GM21390 (cell line): ENCODE data around the gene FNDC8.
"Not testable (repeated sequence)": the region's sequence is repeated elsewhere in the genome, so short reads cannot be mapped to it uniquely, and the experiment has no call there.

ENCODE experiments used
- ATAC-seq: cut with Tn5 transposase; IDR thresholded peaks from one replicate; pipeline ENCODE4 v1.9.1; 2021; ENCODE audit not compliant: unreplicated experiment

Gene FNDC8

GRCh38 chr17:35121315-35121714 lies at the start of gene FNDC8:
Gene FNDC8 (plus strand): TSS chr17:35121615. CDS start chr17:35121694, 79 bp downstream.
- no peak for ATAC-seq

DNA sequence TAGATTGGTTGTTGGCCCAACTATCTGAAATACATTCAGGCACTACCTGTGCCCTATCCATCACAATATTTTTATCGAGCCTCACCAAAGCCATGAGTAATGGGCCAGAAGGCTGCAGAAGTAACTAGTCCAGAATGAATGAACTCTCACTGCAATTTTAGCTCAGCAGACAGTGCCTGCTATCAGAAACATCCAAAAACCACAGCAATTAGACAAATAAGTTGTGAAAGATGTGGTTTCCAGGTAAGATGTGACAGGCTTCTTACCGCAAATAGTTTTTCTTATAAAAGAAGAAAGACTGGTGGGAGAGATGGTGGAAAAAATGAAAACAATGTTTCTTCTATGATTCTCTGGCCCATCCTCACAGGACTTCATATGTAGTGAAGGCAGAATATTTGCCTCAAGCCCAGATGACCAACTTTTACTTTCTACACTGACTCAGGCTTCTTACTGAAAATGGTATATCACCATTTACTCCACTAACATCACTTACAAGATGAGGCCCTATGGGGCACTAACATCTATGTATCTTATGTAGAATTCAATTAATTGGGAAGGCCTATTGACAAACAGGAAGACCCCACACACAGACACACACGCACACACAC lies 48.1 kb upstream of the FNDC8 start:
- ATAC-seq: no peak

DNA sequence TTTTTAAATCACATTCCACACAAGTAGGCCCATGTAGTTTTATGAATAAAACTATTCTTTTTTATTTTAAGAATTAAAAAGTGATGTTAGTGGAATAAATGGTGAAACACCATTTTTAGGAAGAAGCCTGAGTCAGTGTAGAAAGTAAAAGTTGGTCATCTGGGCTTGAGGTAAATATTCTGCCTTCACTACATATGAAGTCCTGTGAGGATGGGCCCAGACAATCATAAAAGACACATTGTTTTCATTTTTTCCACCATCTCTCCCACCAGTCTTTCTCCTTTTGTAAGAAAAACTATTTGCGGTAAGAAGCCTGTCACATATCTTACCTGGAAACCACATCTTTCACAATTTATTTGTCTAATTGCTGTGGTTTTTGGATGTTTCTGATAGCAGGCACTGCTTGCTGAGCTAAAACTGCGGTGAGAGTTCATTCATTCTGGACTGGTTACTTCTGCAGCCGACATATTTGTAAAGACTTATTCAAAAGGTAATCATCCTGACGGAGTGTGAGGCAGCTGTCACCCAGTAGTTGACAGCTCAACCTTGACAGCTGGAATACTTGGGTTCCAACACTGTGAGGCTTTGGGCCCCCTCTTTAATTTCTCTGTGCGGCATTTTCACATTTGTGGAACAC lies 47.3 kb upstream of the FNDC8 start:
- ATAC-seq: no peak

- no peak for ATAC-seq
Observed at GRCh38 chr17:35074711-35075707, 46.4 kb upstream of the FNDC8 start.

DNA sequence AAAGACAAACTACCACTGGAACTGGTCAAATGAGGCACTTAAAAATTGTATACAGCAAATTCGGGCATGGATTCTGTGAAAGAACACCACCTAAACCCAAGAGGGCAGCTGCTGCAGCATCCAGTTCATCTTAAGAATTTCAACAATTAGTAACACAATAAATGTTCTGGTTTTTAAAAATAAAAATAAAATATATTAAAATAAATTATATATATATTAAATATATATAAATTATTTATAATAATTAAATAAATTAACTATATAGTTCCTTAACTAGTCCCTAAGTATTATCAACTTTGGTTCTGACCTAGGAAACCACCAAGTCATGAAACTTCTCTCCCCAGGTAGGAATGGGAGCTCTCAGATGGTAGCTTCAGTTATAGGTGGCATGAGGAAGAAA lies 44.5 kb upstream of the FNDC8 start:
- ATAC-seq: no peak

- ATAC-seq: no peak
Observed at GRCh38 chr17:35079547-35080423, 41.6 kb upstream of the FNDC8 start.

DNA sequence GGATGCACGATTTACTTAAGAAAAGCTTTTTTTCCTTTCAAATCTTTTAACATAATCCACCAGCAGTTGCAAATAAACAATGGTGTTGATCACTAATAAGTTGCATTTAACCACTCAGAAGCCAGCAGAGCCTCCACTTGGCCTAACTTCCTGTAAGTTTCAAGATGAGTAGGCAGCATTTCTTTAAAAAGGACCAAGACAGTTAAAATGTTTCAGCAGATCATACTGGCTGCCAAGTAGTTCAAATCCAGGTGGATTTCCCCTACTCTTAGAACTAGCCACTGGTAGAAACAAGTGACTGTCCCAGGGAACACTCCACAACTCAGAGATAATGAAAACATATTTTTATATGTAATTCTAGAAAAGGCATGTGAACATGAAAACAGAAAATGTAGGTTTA lies 40.9 kb upstream of the FNDC8 start:
- no peak for ATAC-seq

- no peak for ATAC-seq
Observed at GRCh38 chr17:35081638-35082037, 39.8 kb upstream of the FNDC8 start.

DNA sequence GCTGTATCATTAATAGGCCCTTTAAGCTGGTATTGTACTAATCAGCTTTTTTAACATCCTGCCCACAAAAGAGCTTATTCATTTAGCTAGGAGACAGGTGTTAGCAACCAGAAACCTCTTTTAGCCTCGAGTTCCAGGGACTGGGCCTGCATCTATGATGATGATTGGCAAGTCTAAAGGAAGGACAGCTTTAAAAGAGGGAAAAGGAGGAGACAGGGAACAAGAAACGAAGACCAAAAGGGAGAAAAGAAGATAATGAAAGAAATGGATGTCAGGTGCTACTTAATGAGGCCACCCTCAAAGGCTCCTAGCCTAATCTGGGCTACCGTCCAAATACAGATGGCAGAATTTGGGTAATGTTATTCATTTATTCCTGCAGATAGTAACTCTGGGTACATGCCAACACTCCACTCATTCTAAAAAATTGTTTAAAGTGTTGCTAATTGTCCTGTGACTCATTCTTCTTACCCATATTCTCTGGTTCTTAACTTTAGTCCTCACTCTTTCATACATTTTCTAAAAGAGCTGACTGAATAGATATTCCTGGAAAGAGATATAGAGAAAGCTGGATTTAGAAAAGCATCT lies 39.2 kb upstream of the FNDC8 start:
- no peak for ATAC-seq

- ATAC-seq: no peak
Observed at GRCh38 chr17:35083071-35083470, 38.3 kb upstream of the FNDC8 start.

GRCh38 chr17:35084987-35085386 lies 36.4 kb upstream of the FNDC8 start:
- ATAC-seq: no peak

DNA sequence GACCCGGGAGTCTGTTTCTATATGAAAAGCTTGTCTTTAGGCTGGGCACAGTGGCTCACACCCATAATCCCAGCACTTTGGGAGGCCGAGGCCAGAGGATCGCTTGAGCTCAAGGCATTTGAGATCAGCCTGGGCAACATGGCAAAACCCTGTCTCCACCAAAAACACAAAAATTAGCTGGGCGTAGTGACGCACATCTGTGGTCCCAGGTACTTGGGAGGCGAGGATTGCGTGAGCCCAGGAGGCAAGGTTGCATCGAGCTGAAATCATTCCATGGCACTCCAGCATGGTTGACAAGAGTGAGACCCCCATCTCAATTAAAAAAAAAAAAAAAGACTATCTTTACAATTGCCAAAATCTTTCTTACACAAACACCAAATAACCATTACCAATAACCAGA lies 35.3 kb upstream of the FNDC8 start:
- ATAC-seq: no peak

DNA sequence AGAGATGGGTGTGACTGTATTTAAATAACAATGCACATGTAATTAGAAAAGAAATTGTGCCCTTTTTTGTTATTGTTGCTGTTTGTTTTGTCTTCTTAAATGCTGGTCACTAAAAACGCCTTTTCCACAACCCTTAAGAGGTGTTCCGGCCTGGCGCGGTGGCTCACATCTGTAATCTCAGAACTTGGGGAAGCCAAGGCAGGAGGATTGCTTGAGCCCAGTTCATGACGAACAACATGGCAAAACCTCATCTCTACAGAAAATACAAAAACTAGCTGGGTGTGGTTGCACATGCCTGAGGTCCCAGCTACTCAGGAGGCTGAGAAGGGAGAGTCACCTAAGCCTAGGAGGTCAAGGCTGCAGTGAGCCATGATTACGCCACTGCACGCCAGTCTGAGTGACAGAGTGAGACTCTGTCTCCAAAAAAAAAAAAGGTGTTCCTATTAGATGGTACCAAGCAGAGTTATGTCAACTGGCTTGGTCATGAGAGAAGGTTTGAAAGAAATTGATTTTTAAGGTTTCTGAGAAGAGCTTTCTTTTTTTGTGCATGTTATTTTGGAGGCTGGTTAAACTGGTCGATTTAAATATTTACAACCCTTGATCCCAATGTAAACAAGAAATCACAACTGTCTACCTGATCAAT lies 34.4 kb upstream of the FNDC8 start:
- ATAC-seq: no peak

GRCh38 chr17:35087731-35088355 lies 33.6 kb upstream of the FNDC8 start:
- no peak for ATAC-seq

DNA sequence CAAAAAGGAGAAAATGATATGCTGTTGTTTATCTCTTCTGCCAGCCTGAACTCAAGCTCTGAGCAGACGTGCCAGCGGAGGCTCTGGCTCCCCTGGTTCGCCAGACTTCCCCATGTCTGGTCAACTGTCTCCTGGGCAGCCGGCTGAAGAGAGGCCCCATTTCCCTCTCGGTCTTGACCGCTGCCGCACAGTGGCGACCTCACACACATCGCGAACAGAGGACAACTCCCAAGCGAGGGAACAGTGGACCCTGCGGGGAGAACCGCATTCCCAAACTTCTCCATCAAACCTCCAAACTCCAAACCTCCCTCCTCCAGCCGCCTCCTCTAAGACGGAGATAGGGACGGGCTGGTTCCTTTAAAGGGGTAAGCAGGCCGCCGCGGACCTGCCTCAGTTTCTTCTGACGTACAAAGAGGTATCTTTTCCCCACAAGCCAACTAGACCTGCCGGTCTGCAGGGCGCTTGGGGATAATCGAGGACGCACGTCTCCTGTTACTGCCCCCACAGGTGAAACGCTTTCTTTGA lies 33.0 kb upstream of the FNDC8 start:
- no peak for ATAC-seq

DNA sequence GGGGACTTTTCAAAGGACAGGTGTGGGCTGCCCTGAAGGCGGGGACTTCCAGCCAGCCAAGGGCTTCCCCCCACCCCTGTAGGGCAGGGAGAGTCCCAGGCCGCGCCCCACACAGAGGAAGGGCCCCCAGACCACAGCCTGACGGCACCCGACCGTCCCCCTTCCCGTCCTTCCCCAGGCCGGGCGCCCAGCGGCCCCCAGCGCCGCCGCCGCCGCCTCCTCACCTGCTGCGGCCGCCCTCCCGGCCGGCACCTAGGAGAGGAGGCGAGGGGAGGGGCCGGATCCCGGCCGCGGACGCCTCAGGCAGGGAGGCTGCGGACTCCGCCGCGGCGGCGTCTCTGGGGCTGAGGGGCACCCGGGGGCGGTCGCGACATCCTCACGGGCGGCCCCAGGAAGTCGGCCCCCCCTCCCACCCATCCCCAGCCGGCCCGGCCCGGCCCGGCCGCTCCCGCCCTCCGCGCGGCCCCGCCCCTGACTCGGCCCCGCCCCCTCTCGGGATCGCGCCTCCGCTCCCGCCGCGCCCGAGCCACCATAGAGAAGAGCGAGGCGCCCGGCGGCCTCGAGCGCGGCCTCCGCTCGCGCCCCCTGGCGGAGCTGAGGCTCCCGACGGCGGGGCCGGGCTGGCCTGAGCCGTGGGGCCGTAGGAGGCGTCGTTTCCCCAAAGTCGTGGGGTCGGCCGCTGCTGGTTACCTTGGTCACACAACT lies 32.4 kb upstream of the FNDC8 start:
- peak; percentile 65 for ATAC-seq

GRCh38 chr17:35089586-35090296 lies 31.7 kb upstream of the FNDC8 start:
- peak; percentile 23 for ATAC-seq

GRCh38 chr17:35090707-35091106 lies 30.7 kb upstream of the FNDC8 start:
- ATAC-seq: not testable (repeated sequence)
